Measurements from ENCODE around the gene IFFO2.

IFFO2 gene

GRCh38 chr1:18972531-18972930 is 16.1 kb upstream of the IFFO2 start:
- no peak for DNase-seq (ENCODE audit: low read depth in 2 of 2)

GRCh38 chr1:18970762-18971161 is 14.3 kb upstream of the IFFO2 start:
- DNase-seq (ENCODE audit: low read depth in 2 of 2) = no peak

DNA sequence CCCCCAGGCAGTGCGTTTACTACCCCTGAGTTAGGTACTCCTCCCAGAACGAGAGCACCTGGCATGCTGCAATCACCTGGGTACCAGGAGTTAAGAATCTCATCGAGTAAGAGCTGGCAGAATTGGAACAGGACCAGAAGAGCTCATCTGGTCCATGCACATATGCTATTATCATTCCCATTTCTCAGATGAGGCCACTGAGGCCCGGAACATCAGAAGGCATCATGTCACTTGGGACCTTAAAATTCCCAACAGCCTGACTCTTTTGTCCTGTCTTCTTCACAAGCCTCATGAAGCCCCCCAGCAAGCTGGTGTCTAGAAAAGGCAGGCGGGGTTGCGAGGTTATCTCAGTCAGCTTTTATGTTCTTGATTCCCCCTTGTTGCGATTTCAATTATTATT is 13.9 kb upstream of the IFFO2 start:
- DNase-seq (ENCODE audit: low read depth in 2 of 2) = no peak

DNA sequence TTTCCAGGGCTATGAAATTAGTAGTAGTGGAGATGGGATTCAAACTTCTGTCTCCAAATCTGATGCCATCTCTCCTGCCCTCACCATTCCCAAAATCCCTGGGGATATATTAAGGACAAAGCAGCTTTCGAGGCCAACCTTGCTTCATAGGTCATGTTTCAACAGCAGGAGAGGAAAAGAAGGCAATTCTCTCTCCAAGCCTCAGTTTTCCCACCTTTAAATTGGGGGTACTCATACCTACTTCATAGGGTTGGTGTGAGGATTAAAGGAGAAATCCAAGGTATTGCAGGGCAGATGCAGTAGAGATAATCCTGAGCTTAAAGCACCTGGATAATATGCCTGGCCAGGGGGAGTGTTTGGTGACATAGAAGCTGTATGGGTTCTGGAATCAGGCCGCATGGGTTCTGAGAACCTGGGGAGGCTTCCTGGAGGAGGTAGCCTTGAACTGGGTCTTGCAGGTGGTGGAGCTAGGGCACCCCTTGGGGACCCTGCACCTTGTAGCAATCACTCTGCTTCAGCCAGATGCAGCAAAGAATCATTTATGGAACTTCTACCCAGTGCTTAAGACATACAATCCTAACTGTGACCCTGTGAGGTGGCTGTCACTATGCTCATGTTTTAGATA is 10.7 kb upstream of the IFFO2 start:
- no peak for DNase-seq (ENCODE audit: low read depth in 2 of 2)

- no peak for DNase-seq (ENCODE audit: low read depth in 2 of 2)
Measured at GRCh38 chr1:18965206-18966173, 9.0 kb upstream of the IFFO2 start.

DNA sequence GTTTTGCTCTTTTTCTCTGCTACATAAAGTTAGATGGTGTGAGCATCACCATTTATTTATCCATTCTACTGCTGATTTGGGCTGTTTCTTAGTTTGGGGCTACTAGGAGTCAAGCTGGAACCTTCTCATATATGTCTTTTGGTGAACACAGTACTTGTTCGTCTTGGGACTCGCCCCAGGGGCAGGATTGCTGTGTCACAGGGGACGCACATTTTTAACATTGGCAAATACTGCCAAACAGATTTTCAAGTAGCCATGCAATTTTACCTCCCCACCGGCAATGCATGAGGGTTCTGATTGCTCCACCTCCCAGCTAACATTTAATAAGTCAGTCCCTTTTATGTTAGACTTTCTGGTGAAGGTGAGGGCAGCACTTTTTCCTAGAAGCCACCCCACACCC is 7.5 kb upstream of the IFFO2 start:
- no peak for DNase-seq (ENCODE audit: low read depth in 2 of 2)

GRCh38 chr1:18962855-18963737 is 6.6 kb upstream of the IFFO2 start:
- DNase-seq (ENCODE audit: low read depth in 2 of 2) = no peak

DNA sequence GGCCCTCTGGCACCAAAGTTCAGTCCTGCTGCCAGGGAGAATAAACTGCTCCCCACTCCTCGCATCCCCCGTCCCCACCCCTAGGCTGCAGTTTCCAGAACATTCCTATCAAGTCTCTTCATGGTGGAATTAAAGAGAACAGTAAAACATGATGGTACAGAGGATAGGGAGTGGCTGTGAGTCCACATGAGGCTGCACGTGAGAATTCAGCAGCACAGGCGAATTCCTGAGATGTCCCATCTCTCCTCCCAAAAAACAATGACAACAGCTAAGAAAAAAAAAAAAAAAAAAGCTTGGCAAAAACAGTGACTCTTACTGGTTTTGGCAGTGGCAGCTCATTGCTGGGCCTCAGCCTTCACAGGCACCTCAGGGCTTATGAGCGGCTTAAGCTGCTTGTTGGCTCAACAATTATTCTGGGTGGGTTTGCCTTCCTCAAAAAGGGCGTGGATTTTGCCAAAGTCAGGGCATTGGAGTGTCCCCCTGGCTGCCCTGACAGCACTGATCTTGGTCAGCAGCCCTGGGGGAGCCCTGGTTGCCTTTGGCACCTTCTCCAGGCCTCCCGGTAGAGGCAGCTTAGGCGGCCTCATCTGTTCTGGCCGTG is 5.7 kb upstream of the IFFO2 start:
- DNase-seq (ENCODE audit: low read depth in 2 of 2) = no peak

DNA sequence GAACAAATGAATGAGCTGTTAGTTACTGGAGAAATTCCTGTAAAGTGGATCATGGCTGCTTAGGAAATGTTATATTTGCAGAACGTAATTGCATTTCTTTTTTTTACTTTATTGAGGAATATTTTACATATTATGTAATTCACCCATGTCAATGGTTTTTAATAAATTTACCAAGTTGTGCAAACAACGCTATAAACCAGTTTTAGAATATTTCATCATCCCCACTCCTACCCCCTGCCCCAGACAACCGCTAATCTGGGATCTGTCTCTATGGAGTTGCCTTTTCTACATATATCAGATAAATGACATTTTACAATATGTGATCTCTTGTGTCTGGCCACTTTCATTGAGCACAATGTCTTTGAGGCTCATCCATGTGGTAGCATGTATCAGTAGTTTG is 4.3 kb upstream of the IFFO2 start:
- DNase-seq (ENCODE audit: low read depth in 2 of 2) = no peak

DNA sequence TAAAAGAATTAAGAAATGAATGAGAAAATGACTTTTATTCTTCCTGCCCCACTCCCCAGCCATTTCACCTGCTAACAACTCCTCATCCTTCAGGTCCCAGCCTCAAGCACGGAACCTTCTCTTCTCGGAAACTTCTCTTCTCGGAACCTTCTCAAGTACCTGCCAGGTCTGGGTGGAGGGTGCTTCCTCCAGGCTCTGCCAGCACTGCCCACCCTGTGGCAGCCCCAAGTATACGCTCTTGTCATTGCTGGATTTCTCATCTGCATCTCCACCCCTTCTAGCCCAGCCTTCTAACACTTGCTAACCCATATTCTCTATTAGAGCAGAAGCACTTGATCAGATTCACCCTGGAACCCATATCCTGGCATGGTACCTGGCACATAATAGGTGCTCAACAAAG is 3.9 kb upstream of the IFFO2 start:
- no peak for DNase-seq (ENCODE audit: low read depth in 2 of 2)

DNA sequence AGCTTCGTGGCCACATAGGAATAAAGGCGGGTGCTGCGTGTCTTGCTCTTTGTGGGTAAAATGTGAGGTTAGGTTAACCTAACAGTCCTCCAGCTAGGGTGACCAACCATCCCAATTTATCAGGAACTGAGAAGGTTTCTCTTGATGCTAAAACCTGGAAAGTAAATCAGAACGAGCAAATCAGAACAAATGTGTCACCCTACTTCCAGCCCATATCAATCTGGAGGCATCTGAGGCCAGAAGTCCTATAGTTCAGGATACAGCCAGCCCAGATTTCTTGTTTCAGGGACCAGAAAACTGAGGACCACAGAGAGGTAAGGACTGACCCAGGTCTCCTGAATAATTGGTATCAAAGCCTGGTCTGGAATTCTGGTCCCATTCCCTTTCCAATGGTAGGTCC is 3.1 kb upstream of the IFFO2 start:
- no peak for DNase-seq (ENCODE audit: low read depth in 2 of 2)

GRCh38 chr1:18957532-18958300 is 1.2 kb upstream of the IFFO2 start:
- no peak for DNase-seq (ENCODE audit: low read depth in 2 of 2)

- peak in 1 of 2 donors; percentile 13 for DNase-seq (ENCODE audit: low read depth in 2 of 2)
Measured at GRCh38 chr1:18957136-18957521, 653 bp upstream of the IFFO2 start.

GRCh38 chr1:18955441-18956192 is 859 bp downstream of the IFFO2 start:
- DNase-seq (ENCODE audit: low read depth in 2 of 2) = peak in 1 of 2 donors; percentile 48

GRCh38 chr1:18955131-18955440 is 1.4 kb downstream of the IFFO2 start:
- no peak for DNase-seq (ENCODE audit: low read depth in 2 of 2)

DNA sequence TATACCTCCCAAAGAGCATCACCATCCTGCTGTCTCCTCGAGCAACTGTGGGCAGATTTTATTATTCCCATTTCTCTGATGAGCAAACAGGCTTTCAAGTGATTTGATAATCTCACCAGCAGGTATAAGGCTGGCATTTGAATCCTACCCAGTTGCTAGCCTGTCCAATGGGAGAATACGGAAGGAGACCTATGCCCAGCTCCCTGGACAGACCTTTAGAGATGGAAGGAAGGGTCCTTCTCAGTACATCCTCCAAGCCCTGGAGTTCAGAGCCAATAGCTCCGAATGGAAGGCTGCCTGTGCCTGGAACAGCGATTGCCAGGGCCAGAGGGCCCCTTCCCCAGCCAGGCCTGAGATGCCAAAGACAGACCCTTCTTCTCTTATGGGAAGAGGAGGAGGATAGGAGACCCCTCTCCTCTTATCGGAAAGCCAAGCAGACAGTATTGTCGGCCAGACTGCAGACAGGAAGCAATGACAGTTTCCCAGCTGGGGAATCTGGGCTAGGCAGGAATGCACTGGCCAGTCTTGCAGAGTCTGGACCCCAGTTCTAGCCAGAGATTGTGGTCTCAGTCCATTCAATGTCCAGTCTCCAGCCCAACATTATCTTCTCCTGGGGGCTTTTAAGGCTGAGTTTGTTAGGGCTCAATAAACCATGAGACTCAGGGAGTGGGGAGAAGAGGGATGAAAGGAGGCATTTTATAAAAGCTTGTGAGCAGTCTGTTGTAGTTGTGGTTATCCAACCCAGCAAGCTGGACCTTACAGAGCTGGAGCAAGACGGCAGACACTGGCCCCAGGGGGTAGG is 2.0 kb downstream of the IFFO2 start:
- DNase-seq (ENCODE audit: low read depth in 2 of 2) = no peak

DNA sequence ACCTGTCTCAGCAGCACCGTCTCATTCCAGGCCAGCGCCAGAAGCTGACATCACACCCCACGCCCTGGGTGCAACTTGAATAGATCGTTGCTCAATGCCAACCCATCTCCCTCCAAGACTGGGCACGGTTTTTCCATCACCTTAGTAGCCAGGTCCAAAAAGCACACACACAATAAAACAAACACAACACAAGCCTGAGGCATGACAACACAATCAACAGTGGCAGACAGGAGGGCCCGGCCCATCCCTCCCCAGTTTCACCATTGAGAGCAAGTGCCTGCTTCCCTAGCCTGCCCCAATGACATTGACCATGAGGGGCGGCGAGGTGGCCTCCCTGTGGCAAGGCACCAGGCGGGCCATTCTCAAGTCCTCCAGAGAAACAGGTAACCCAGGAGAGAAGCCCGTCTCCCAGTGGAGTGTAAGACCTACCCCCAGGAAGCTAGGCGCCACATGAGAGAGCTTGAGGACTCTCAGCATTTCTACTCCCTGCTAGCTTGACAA is 2.7 kb downstream of the IFFO2 start:
- no peak for DNase-seq (ENCODE audit: low read depth in 2 of 2)

DNA sequence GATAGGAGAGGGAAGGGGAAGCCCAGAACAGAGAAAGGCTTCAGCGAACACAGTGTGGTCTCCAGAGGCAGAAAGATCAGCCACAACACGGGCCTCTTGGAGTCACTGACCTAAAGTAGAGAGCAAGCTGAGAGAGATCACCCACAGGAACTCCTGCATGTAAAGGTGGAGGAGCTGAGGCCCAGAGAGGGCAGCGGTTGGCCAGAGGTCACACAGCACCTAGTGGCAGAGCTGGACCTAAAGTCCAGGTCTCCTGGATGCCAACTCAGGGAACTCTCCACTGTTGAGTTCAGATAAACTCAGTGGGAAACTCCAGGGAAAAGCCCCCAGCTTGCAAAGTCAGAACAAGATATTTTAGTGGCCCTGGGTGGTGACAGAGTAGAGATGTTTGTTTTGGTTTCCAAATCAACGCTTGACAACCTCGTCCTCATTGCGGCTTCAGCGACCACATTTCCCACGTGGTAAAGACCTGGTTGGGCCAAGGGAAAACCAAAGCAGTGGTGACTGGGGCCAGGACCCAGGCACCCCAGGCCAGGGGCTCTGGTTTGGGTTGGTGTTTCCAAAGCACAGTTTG is 4.6 kb downstream of the IFFO2 start:
- DNase-seq (ENCODE audit: low read depth in 2 of 2) = peak; percentile 68 to 79

GRCh38 chr1:18951416-18951815 is 5.1 kb downstream of the IFFO2 start:
- DNase-seq (ENCODE audit: low read depth in 2 of 2) = no peak
